Measurements from ENCODE around the gene DNM1. TPM values are rescaled to one million over a fixed set of nuclear protein-coding genes. Genes with fewer than 3 reads are reported as not detected.
A peak's percentile ranks its signal among the peaks of the same experiment; 100 is the strongest.
"Not testable (repeated sequence)": the region's sequence is repeated elsewhere in the genome, so short reads cannot be mapped to it uniquely, and the experiment has no call there.

The DNM1 gene
- total RNA-seq, 5 donors from 2014 or later (not counting 1 experiment from before 2014, with no cell fraction given), result 0.95 to 3.0 (median 1.8) TPM

DNA sequence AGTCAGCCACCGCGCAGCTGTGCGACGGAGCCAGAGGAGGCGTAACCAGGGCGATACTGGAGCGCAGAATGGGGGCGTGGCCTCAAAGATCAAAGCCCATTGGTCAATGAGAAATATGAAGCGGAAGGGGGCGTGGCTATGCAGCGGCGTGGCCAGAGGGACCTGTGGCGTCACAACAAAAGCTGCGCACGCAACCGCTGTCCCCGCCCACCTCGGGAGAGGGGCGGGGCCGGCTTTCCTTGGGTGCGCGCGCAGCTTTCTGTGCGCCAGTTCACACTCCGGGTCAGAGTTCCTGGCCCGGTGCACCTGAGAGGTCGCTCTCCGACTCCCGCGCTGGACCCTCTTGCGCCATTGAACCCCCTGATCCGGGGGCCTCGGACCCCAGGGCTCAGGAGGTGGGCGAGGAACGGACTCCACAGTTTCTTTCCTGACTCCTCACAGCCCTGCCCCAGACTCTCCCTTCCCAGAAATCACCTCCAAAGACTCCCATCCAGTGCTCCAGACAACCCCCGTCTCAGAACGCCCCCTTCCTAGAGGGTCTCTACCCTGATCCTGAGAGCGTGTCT lies 72.9 kb downstream of the DNM1 start, which contains the start of gene SWI5:
Gene SWI5, plus strand, starts transcription at position 269 of the 566 bp plus-strand sequence.
- H3K27ac Mint-ChIP-seq, result peak within 1 kb of the TSS; percentile 96 to 98
- peak within 1 kb of the TSS; percentile 93 to 97 (median 95) for H3K4me3 Mint-ChIP-seq
- no peaks in the 10 kb centered on the region for H3K9me3 ChIP-seq
- H3K27ac ChIP-seq (ENCODE audit: low read length), result peak within 1 kb of the TSS; percentile 61
- H3K4me3 ChIP-seq (ENCODE audit: control insufficient read depth in 1 of 2, extremely low read depth in 1 of 2, low read length in 1 of 2), result peak within 1 kb of the TSS; percentile 78 to 82
- under 1% methylated on average over 38 of the region's 38 CpGs for WGBS (ENCODE audit: insufficient coverage)
- peaks cover 28 to 49% (median 39%) of the 10 kb centered on the region in 3 donors for H3K4me1 Mint-ChIP-seq
- no peaks in the 10 kb centered on the region for H3K9me3 Mint-ChIP-seq
- ChIA-PET CTCF (interaction anchor here in 1 of 2 donors (0.6 to 1.2 kb wide), 2 partner anchors 26 to 542 kb away, joined by 3 to 8 read pairs; partner anchors contain the start of gene ENDOG), POLR2A (no interaction called here)
- ATAC-seq (replicated peaks in 1 of 4) (peak; percentile 96 to 97 (median 96)), DNase-seq (peak; percentile 98 to 100 (median 100))
- no peaks in the 10 kb centered on the region for H3K27me3 ChIP-seq (replicated peaks in 1 of 2; ENCODE audit: control insufficient read depth in 2 of 2, extremely low read depth in 1 of 2, insufficient read depth in 2 of 2, low read length in 1 of 2)
- peaks cover 0 to 17% of the 10 kb centered on the region in 2 donors for H3K36me3 ChIP-seq (ENCODE audit: control insufficient read depth in 2 of 2, extremely low read depth in 1 of 2, insufficient read depth in 1 of 2, low read length in 1 of 2)
- peaks cover 22% of the 10 kb centered on the region for H3K36me3 Mint-ChIP-seq
- H3K4me1 ChIP-seq (ENCODE audit: control insufficient read depth in 1 of 2, extremely low read depth in 1 of 2, insufficient read depth in 2 of 2, low read length in 2 of 2), result peaks cover 3 to 25% of the 10 kb centered on the region in 2 experiments
- H3K27me3 Mint-ChIP-seq, result no peaks in the 10 kb centered on the region

DNA sequence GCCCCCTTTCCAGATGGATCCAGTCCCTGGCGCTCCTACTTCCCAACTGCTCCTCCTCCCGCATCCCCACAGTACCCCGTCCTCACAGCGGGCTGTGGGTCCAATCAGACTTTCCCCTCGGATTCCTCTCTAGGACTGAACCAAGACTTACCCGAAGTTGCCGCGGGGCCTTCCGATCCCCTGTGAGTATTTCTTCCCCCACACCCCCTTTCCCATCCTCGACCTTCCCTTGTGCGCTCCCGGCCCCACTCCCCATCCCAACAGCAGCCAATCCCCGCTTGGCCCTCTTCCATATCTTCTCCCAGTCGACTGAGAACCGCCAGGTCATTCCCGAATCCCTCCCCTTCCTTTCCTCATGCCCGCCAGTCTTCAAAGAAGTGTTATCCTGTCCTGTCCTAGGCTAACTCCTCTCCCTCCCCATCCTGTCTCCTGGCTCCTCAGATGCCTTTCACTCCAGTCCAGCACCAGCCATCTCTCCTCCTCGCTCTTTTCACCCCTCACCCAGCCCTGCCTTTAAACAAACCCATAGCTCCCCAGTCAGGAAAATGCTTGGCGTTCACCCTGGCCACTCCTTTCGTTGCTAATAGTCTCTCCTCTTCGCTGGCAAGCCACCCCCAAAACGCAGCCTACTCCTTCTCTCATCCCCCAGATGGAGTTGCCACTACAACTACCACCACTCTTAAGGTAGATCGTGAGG lies 73.5 kb downstream of the DNM1 start:
- H3K27ac ChIP-seq (ENCODE audit: low read length), result peak overlapping the region; percentile 61
- no peak for ATAC-seq (replicated peaks in 1 of 4)
- ChIA-PET CTCF (interaction anchor here in 1 of 2 donors (0.6 to 1.2 kb wide), 2 partner anchors 26 to 542 kb away, joined by 3 to 8 read pairs; partner anchors contain the start of gene ENDOG), POLR2A (no interaction called here)
- Mint-ChIP-seq H3K36me3 (peaks cover 22% of the 10 kb centered on the region), H3K4me1 (peaks cover 28 to 49% (median 39%) of the 10 kb centered on the region in 3 donors), H3K27me3 (no peaks in the 10 kb centered on the region), H3K9me3 (no peaks in the 10 kb centered on the region), H3K27ac (peak overlapping the region; percentile 96 to 98), H3K4me3 (peak overlapping the region; percentile 93 to 97 (median 95))
- 27% methylated on average over 23 of the region's 23 CpGs for WGBS (ENCODE audit: insufficient coverage)
- no peaks in the 10 kb centered on the region for H3K9me3 ChIP-seq
- H3K4me1 ChIP-seq (ENCODE audit: control insufficient read depth in 1 of 2, extremely low read depth in 1 of 2, insufficient read depth in 2 of 2, low read length in 2 of 2), result peaks cover 3 to 25% of the 10 kb centered on the region in 2 experiments
- peaks cover 0 to 11% of the 10 kb centered on the region in 2 donors for H3K36me3 ChIP-seq (ENCODE audit: control insufficient read depth in 2 of 2, extremely low read depth in 1 of 2, insufficient read depth in 1 of 2, low read length in 1 of 2)
- H3K27me3 ChIP-seq (replicated peaks in 1 of 2; ENCODE audit: control insufficient read depth in 2 of 2, extremely low read depth in 1 of 2, insufficient read depth in 2 of 2, low read length in 1 of 2), result no peaks in the 10 kb centered on the region
- DNase-seq, result peak in 1 of 35 experiments; percentile 7
- H3K4me3 ChIP-seq (ENCODE audit: control insufficient read depth in 1 of 2, extremely low read depth in 1 of 2, low read length in 1 of 2), result peak overlapping the region; percentile 66 to 78

DNA sequence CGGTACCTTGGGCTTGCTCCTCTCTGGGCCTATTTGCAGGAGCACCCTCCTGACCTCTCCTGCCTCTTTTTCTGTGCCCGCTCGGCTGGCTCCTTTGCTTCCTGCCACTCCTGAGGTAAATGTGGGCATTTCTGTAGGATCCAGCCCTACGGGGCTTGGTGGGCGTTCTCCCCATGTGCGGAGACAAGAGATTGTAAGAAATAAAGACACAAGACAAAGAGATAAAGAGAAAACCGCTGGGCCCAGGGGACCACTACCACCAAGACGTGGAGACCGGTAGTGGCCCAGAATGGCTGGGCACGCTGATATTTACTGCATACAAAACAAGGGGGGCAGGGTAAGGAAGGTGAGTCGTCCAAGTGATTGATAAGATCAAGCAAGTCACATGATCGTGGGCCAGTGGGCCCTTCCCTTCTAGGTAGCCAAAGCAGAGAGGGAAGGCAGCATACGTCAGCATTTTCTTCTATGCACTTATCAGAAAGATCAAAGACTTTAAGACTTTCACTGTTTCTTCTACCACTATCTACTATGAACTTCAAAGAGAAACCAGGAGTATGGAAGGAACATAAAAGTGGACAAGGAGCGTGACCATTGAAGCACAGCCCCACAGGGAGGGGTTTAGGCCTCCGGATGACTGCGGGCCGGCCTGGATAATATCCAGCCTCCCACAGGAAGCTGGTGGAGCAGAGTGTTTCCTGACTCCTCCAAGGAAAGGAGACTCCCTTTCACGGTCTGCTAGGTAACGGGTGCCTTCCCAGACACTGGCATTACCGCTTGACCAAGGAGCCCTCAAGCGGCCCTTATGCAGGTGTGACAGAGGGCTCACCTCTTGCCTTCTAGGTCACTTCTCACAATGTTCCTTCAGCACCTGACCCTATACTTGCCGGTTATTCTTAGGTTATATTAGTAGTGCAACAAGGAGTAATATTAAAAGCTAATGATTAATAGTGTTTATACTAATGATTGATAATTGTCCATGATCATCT lies 76.2 kb downstream of the DNM1 start:
- Mint-ChIP-seq H3K4me3 (peak overlapping the region in 1 of 3 donors; percentile 9), H3K36me3 (peaks cover 12% of the 10 kb centered on the region), H3K4me1 (peaks cover 28 to 38% (median 29%) of the 10 kb centered on the region in 3 donors)
- H3K27ac Mint-ChIP-seq; H3K27ac ChIP-seq (ENCODE audit: low read length); H3K4me3 ChIP-seq (ENCODE audit: control insufficient read depth in 1 of 2, extremely low read depth in 1 of 2, low read length in 1 of 2); CTCF ChIA-PET; POLR2A ChIA-PET; H3K27me3 ChIP-seq (replicated peaks in 1 of 2; ENCODE audit: control insufficient read depth in 2 of 2, extremely low read depth in 1 of 2, insufficient read depth in 2 of 2, low read length in 1 of 2); DNase-seq; H3K36me3 ChIP-seq (ENCODE audit: control insufficient read depth in 2 of 2, extremely low read depth in 1 of 2, insufficient read depth in 1 of 2, low read length in 1 of 2); ATAC-seq (replicated peaks in 1 of 4); H3K27me3 Mint-ChIP-seq; H3K9me3 ChIP-seq; H3K9me3 Mint-ChIP-seq: not testable (repeated sequence)
- 88% methylated on average over 9 of the region's 22 CpGs for WGBS (ENCODE audit: insufficient coverage)
- peaks cover 3 to 21% of the 10 kb centered on the region in 2 experiments for H3K4me1 ChIP-seq (ENCODE audit: control insufficient read depth in 1 of 2, extremely low read depth in 1 of 2, insufficient read depth in 2 of 2, low read length in 2 of 2)

DNA sequence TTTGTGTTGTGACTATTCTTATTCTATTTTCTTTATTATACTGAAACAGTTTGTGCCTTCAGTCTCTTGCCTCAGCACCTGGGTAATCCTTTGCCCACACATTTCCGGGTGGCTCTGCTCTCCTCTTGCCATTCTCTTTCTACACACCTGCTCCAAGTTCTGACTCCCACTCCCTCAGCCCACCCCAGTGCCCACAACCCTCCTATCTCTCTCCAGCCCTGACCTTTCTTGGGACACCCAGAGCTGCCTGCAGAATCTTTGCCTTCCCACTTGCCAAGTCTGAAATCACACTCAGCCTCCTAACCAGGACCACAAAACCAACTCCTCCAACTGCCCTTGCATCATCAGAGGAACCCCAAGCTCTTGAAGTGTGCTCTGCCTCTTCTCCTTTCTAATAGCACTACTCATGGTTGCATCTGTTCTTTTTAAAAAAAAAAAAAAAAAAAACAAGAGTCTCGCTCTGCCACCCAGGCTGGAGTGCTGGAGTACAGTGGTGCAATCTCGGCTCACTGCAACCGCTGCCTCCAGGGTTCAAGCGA lies 77.0 kb downstream of the DNM1 start:
- peak overlapping the region in 1 of 2 donors; percentile 53 for H3K27ac Mint-ChIP-seq
- H3K27me3 ChIP-seq (replicated peaks in 1 of 2; ENCODE audit: control insufficient read depth in 2 of 2, extremely low read depth in 1 of 2, insufficient read depth in 2 of 2, low read length in 1 of 2), result no peaks in the 10 kb centered on the region
- H3K27ac ChIP-seq (ENCODE audit: low read length), result no peak overlapping the region
- no peak for ATAC-seq (replicated peaks in 1 of 4)
- no peak overlapping the region for H3K4me3 Mint-ChIP-seq
- H3K4me1 ChIP-seq (ENCODE audit: control insufficient read depth in 1 of 2, extremely low read depth in 1 of 2, insufficient read depth in 2 of 2, low read length in 2 of 2), result peaks cover under 1 to 16% of the 10 kb centered on the region in 2 experiments
- H3K36me3 Mint-ChIP-seq, result peaks cover 12% of the 10 kb centered on the region
- DNase-seq, result no peak
- no peaks in the 10 kb centered on the region for H3K27me3 Mint-ChIP-seq
- no peak overlapping the region for H3K4me3 ChIP-seq (ENCODE audit: control insufficient read depth in 1 of 2, extremely low read depth in 1 of 2, low read length in 1 of 2)
- POLR2A ChIA-PET, result no interaction called here
- H3K36me3 ChIP-seq (ENCODE audit: control insufficient read depth in 2 of 2, extremely low read depth in 1 of 2, insufficient read depth in 1 of 2, low read length in 1 of 2), result no peaks in the 10 kb centered on the region
- no peaks in the 10 kb centered on the region for H3K9me3 Mint-ChIP-seq
- H3K4me1 Mint-ChIP-seq, result peaks cover 21 to 31% (median 21%) of the 10 kb centered on the region in 3 donors
- 75% methylated on average over 1 of the region's 5 CpGs for WGBS (ENCODE audit: insufficient coverage)
- H3K9me3 ChIP-seq, result no peaks in the 10 kb centered on the region
- CTCF ChIA-PET, result no interaction called here

DNA sequence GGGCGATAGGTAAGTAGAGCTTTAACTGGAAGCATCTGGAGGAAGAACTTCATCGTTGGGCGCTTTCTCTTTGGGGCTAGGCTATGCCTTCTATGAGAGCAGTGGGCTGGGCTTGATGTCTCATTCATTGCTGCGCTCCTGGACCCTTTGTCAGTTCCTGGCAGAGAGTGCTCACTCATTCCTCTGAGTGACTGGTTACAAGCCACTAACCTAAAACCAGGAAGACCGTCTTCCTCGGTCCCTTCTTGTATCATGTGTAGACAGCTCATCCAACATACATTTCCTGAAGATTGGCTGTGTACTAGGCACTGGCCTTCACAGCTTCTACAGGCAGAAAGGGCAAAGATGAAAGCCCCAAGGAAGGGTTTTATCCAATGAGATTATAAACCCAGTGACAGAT lies 79.3 kb downstream of the DNM1 start:
- Mint-ChIP-seq H3K27me3 (no peaks in the 10 kb centered on the region), H3K36me3 (peaks cover 16% of the 10 kb centered on the region), H3K4me1 (peaks cover 6 to 13% (median 6%) of the 10 kb centered on the region in 3 donors), H3K4me3 (no peak overlapping the region), H3K27ac (no peak overlapping the region), H3K9me3 (no peaks in the 10 kb centered on the region)
- no peak overlapping the region for H3K4me3 ChIP-seq (ENCODE audit: control insufficient read depth in 1 of 2, extremely low read depth in 1 of 2, low read length in 1 of 2)
- DNase-seq, result no peak
- CTCF ChIA-PET, result interaction anchor here in 1 of 2 donors (1.3 kb wide), 1 partner anchor 13 kb away, joined by 3 read pairs; no protein-coding TSS in a partner anchor
- no peaks in the 10 kb centered on the region for H3K27me3 ChIP-seq (replicated peaks in 1 of 2; ENCODE audit: control insufficient read depth in 2 of 2, extremely low read depth in 1 of 2, insufficient read depth in 2 of 2, low read length in 1 of 2)
- 92% methylated on average over 6 of the region's 6 CpGs for WGBS (ENCODE audit: insufficient coverage)
- H3K9me3 ChIP-seq, result no peaks in the 10 kb centered on the region
- H3K36me3 ChIP-seq (ENCODE audit: control insufficient read depth in 2 of 2, extremely low read depth in 1 of 2, insufficient read depth in 1 of 2, low read length in 1 of 2), result peaks cover 0 to 16% of the 10 kb centered on the region in 2 donors
- no peaks in the 10 kb centered on the region for H3K4me1 ChIP-seq (ENCODE audit: control insufficient read depth in 1 of 2, extremely low read depth in 1 of 2, insufficient read depth in 2 of 2, low read length in 2 of 2)
- no peak overlapping the region for H3K27ac ChIP-seq (ENCODE audit: low read length)
- ATAC-seq (replicated peaks in 1 of 4), result no peak
- POLR2A ChIA-PET, result no interaction called here
